GM21619 (cell line): Measurements from ENCODE around the gene HMGB4.

Source experiments
- ATAC-seq: cut with Tn5 transposase; IDR thresholded peaks from one replicate; pipeline ENCODE4 v1.9.1; 2021; ENCODE audit not compliant: unreplicated experiment

The HMGB4 gene

GRCh38 chr1:33895976-33896375 lies 32.1 kb downstream of the HMGB4 start:
- no peak for ATAC-seq

DNA sequence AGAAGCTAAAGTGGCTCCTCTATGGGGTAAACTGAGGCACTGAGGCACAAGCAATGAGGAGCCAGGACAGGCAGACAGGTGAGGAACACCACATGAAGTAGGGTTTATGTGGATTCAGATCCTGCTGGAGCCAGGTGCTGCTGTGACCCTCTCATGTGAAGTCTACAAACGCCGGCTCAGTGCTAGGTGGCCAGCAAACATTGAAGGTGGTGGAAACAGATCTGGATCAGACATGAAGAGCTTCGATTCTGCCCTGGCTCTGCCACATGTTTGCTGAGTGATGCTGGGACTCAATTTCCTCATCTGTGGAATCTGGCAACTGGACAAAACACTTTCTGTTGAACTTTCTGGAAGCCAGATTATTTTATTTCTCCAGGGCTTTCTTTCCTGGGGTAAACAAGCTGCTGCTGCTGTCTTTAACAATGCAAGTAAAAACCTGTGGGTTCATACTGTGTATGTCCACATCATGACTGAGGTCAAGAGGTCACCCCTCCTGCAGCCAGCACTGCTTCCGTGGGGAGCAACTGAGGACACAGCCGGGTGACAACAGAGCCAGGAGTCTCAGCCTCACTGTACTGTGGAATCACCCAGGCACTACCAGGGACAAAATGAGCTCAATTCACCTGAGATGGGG lies 33.3 kb downstream of the HMGB4 start:
- ATAC-seq: no peak

DNA sequence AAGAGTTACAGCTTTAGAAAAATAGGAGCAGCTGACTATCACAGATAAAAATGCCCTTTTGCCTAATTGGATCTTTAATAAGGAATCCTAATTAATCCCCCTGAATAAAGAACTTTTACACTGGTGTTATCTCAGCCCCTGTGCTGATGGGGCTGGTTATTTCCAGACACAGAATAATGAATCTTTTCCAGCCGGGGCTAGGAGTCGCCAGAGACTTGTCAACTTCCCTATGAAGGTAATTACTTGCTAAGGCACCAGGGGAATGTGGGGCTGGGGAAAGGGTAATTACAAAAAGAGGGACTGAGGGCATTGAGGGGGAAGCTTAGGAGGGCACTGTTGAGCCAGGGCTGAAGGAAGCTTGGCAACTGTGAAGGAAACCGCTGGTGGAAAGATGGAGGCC lies 34.5 kb downstream of the HMGB4 start:
- ATAC-seq: no peak

GRCh38 chr1:33898881-33899280 lies 35.0 kb downstream of the HMGB4 start:
- no peak for ATAC-seq

DNA sequence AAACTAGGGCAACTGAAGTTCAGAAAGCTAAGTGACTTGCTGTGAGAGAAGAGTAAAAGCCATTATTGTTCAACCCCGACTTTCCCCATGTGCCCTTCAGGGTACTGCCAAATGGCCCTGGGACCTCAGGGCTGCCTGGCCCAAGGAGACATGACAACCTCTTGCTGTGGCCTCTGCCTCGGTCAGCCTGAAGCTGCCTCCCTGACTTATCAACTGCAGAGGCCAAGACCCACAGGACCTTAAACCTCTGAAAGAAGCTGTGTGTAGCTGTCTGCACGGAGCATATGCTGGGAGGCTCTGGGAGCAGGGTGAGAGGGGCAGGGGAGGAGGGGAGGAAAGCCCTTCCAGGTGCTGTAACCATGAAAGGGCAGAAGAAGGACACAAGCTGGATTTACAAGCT lies 35.9 kb downstream of the HMGB4 start:
- no peak for ATAC-seq

DNA sequence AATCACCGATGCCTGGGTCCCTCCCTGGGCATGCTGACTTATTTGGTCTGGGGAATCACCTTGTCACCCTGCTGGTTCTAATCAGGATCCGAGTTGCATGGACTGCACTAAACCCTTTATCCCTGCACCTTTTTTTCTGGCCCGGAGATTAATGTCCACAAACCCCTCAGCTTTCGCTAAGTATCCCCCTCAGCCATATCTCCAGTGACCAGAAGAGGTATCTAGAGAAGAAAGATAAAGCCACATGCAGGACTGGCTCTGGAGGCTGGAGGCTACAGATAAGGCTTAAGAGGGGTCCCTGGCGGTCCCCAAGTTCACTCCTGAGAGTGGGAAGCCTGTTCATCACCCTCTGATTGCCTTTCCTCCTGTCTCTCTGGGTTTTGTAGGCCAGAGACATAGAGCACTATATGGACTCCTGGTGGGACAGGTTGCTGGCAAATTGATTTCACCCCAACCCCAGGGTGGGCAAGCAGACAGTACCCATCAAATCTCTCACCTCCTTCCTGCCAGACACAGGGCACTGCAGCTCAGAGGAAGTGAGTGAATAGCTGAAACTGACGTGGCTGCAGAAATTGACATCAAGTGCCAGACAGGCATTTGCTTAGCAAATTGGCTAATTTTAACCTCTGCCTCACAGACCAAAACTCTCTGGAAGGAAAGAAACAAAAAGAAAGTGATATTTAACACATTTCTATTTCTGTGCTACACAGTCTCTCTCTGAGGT lies 38.8 kb downstream of the HMGB4 start:
- ATAC-seq: peak; percentile 83

GRCh38 chr1:33903210-33903589 lies 39.3 kb downstream of the HMGB4 start:
- ATAC-seq: peak; percentile 65

DNA sequence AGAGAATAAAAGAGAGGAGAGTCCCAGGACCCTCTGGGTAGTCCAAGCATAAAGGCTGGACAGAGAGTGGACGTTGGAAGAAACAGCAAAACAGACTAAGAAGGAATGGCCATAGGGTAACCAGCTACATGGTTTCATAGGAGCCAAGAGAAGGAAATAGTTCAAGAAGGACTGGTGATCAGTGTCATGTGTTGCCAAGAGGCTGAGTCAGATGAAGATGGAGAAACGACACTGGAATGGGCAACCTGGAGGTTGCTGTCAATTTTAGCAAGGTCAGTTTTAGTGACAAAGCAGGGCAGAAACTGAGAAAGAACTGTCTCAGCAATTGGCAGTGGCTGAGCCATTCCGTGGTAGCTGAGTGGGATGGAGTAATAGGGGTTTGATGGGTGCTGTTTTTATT lies 41.4 kb downstream of the HMGB4 start:
- ATAC-seq: no peak

DNA sequence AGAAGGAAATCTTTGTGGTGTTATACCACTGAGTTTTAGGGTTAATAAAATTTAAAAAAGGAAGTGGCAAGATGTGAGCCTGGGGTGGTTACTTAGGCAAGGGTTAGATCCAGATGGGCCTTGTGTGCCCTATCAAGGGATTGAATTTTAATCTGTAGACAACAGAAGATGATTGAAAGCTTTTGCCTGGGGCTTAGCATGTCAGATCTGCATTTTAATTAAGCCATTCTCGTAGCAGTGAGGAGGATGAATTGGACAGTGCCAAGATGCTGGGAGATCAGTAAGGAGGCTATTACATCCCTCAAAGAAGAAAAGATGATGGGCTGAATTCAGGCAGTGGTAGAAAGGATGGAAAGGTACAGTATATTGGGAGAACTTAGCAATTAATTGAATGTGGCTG lies 42.3 kb downstream of the HMGB4 start:
- no peak for ATAC-seq

- no peak for ATAC-seq
Measured at GRCh38 chr1:33908324-33908956, 44.6 kb downstream of the HMGB4 start.
